ENCODE results near the gene FAM180A.

DNA sequence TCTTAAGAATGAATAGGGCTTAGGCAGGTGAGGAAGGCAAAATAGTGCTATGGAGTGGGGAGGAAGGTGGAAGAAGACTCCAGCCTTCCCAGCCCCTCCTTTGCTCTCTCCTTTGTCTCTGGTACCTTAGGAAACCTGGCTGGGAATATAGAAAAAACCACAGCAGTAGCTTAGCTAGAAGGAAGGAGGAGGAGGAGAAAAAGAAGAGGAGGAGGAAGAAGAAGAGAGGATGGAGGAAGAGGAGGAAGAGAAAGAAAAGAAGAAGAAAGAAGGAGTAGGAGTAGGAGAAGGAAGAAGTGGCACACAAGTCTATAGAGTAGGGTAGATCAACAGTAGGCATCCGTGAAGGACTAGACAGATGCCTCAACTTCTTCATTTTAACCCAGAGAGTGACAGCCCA lies 36.5 kb upstream of the FAM180A start:
- TF ChIP-seq RAD21 (conservative IDR thresholded peaks at IDR 0.05) (no peak), EZH2 (IDR thresholded peaks at IDR 0.05; ENCODE audit: borderline replicate concordance, insufficient read depth, low read length, poor library complexity, severe bottlenecking) (no peak), POLR2AphosphoS5 (IDR thresholded peaks at IDR 0.05) (no peak), TAF1 (IDR thresholded peaks at IDR 0.05; ENCODE audit: low read depth) (no peak), SMC3 (conservative IDR thresholded peaks at IDR 0.05; ENCODE audit: poor library complexity) (no peak), EP300 (conservative IDR thresholded peaks at IDR 0.05; ENCODE audit: poor library complexity, severe bottlenecking) (no peak), MXI1 (conservative IDR thresholded peaks at IDR 0.05; ENCODE audit: poor library complexity, severe bottlenecking) (no peak)
- TF ChIP-seq, protein P1, sequence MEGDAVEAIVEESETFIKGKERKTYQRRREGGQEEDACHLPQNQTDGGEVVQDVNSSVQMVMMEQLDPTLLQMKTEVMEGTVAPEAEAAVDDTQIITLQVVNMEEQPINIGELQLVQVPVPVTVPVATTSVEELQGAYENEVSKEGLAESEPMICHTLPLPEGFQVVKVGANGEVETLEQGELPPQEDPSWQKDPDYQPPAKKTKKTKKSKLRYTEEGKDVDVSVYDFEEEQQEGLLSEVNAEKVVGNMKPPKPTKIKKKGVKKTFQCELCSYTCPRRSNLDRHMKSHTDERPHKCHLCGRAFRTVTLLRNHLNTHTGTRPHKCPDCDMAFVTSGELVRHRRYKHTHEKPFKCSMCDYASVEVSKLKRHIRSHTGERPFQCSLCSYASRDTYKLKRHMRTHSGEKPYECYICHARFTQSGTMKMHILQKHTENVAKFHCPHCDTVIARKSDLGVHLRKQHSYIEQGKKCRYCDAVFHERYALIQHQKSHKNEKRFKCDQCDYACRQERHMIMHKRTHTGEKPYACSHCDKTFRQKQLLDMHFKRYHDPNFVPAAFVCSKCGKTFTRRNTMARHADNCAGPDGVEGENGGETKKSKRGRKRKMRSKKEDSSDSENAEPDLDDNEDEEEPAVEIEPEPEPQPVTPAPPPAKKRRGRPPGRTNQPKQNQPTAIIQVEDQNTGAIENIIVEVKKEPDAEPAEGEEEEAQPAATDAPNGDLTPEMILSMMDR (IDR thresholded peaks at IDR 0.05; ENCODE audit: poor library complexity, severe bottlenecking), result no peak
- TF ChIP-seq, protein P2, sequence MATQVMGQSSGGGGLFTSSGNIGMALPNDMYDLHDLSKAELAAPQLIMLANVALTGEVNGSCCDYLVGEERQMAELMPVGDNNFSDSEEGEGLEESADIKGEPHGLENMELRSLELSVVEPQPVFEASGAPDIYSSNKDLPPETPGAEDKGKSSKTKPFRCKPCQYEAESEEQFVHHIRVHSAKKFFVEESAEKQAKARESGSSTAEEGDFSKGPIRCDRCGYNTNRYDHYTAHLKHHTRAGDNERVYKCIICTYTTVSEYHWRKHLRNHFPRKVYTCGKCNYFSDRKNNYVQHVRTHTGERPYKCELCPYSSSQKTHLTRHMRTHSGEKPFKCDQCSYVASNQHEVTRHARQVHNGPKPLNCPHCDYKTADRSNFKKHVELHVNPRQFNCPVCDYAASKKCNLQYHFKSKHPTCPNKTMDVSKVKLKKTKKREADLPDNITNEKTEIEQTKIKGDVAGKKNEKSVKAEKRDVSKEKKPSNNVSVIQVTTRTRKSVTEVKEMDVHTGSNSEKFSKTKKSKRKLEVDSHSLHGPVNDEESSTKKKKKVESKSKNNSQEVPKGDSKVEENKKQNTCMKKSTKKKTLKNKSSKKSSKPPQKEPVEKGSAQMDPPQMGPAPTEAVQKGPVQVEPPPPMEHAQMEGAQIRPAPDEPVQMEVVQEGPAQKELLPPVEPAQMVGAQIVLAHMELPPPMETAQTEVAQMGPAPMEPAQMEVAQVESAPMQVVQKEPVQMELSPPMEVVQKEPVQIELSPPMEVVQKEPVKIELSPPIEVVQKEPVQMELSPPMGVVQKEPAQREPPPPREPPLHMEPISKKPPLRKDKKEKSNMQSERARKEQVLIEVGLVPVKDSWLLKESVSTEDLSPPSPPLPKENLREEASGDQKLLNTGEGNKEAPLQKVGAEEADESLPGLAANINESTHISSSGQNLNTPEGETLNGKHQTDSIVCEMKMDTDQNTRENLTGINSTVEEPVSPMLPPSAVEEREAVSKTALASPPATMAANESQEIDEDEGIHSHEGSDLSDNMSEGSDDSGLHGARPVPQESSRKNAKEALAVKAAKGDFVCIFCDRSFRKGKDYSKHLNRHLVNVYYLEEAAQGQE (IDR thresholded peaks at IDR 0.05; ENCODE audit: borderline replicate concordance), result no peak
